IPS-20b (cell line): ENCODE measurements around the gene PNPLA5.
"Not testable (repeated sequence)": the region's sequence is repeated elsewhere in the genome, so short reads cannot be mapped to it uniquely, and the experiment has no call there.

Experiments used
- H3K27ac ChIP-seq: one replicate; pipeline ENCODE4 v1.5.1; 2013; ENCODE audit warnings: low read length
- H3K27me3 ChIP-seq: 2 replicates; pipeline ENCODE4 v1.6.1; 2013; ENCODE audit warnings: mild to moderate bottlenecking, low read length, inconsistent platforms; ENCODE audit not compliant: insufficient read depth
- H3K36me3 ChIP-seq: 2 replicates; pipeline ENCODE4 v1.6.1; 2013; ENCODE audit warnings: low read depth, mild to moderate bottlenecking, inconsistent platforms, low read length, moderate library complexity; ENCODE audit not compliant: insufficient read depth
- H3K4me1 ChIP-seq: 2 replicates; pipeline ENCODE4 v1.6.1; 2013; ENCODE audit warnings: mild to moderate bottlenecking, control low read depth, inconsistent platforms, low read length, moderate library complexity; ENCODE audit not compliant: insufficient read depth
- H3K4me3 ChIP-seq: 2 replicates; pipeline ENCODE4 v1.5.1; 2013; ENCODE audit warnings: mild to moderate bottlenecking, low read length, inconsistent platforms
- H3K9ac ChIP-seq: 2 replicates; pipeline ENCODE4 v1.6.1; 2013; ENCODE audit warnings: low read depth, mild to moderate bottlenecking, inconsistent platforms, low read length, moderate library complexity
- H3K9me3 ChIP-seq: 2 replicates; pipeline ENCODE4 v1.6.1; 2013; ENCODE audit warnings: mild to moderate bottlenecking, low read depth, low read length, inconsistent platforms; ENCODE audit not compliant: insufficient read depth

Gene PNPLA5

GRCh38 chr22:43922123-43922522 is 30.3 kb upstream of the PNPLA5 start:
- H3K27me3 ChIP-seq = no peaks in the 10 kb centered on the region
- H3K27ac ChIP-seq = no peak overlapping the region
- peaks cover 12% of the 10 kb centered on the region; the same call in 1 of the 2 replicates for H3K4me1 ChIP-seq
- H3K9me3 ChIP-seq = no peaks in the 10 kb centered on the region
- H3K36me3 ChIP-seq = peaks cover 10% of the 10 kb centered on the region
- no peak overlapping the region for H3K9ac ChIP-seq
- H3K4me3 ChIP-seq = no peak overlapping the region

- Histone ChIP-seq H3K27me3 (no peaks in the 10 kb centered on the region), H3K4me1 (peaks cover 12% of the 10 kb centered on the region; the same call in 1 of the 2 replicates), H3K27ac (no peak overlapping the region), H3K36me3 (peaks cover 2% of the 10 kb centered on the region), H3K9ac (no peak overlapping the region), H3K4me3 (no peak overlapping the region), H3K9me3 (no peaks in the 10 kb centered on the region)
Observed at GRCh38 chr22:43921370-43921769, 29.6 kb upstream of the PNPLA5 start.

GRCh38 chr22:43919106-43919973 is 27.5 kb upstream of the PNPLA5 start:
- Histone ChIP-seq H3K4me1 (peaks cover 6% of the 10 kb centered on the region; the same call in 1 of the 2 replicates), H3K9ac (no peak overlapping the region), H3K27me3 (no peaks in the 10 kb centered on the region), H3K9me3 (no peaks in the 10 kb centered on the region), H3K27ac (no peak overlapping the region), H3K4me3 (no peak overlapping the region), H3K36me3 (no peaks in the 10 kb centered on the region)

GRCh38 chr22:43917521-43917920 is 25.7 kb upstream of the PNPLA5 start:
- H3K9me3 ChIP-seq = no peaks in the 10 kb centered on the region
- no peaks in the 10 kb centered on the region for H3K4me1 ChIP-seq
- H3K9ac ChIP-seq = no peak overlapping the region
- no peaks in the 10 kb centered on the region for H3K36me3 ChIP-seq
- H3K27ac ChIP-seq = no peak overlapping the region
- no peaks in the 10 kb centered on the region for H3K27me3 ChIP-seq
- no peak overlapping the region for H3K4me3 ChIP-seq

- H3K27ac ChIP-seq = no peak overlapping the region
- H3K27me3 ChIP-seq = no peaks in the 10 kb centered on the region; the same call in 1 of the 2 replicates
- peaks cover 5% of the 10 kb centered on the region; the same call in 1 of the 2 replicates for H3K4me1 ChIP-seq
- no peaks in the 10 kb centered on the region for H3K9me3 ChIP-seq
- no peak overlapping the region for H3K9ac ChIP-seq
- H3K36me3 ChIP-seq = no peaks in the 10 kb centered on the region
- H3K4me3 ChIP-seq = no peak overlapping the region
Observed at GRCh38 chr22:43911351-43911750, 19.5 kb upstream of the PNPLA5 start.

- Histone ChIP-seq H3K4me1 (peaks cover 5% of the 10 kb centered on the region; the same call in 1 of the 2 replicates), H3K9me3 (no peaks in the 10 kb centered on the region), H3K9ac (no peak overlapping the region), H3K36me3 (no peaks in the 10 kb centered on the region), H3K27ac (no peak overlapping the region), H3K4me3 (no peak overlapping the region), H3K27me3 (no peaks in the 10 kb centered on the region; the same call in 1 of the 2 replicates)
Observed at GRCh38 chr22:43910178-43910695, 18.4 kb upstream of the PNPLA5 start.

GRCh38 chr22:43909708-43910107 is 17.9 kb upstream of the PNPLA5 start:
- Histone ChIP-seq H3K4me1 (peaks cover 5% of the 10 kb centered on the region; the same call in 1 of the 2 replicates), H3K9ac (no peak overlapping the region), H3K36me3 (no peaks in the 10 kb centered on the region), H3K9me3 (no peaks in the 10 kb centered on the region), H3K4me3 (no peak overlapping the region), H3K27ac (no peak overlapping the region), H3K27me3 (no peaks in the 10 kb centered on the region; the same call in 1 of the 2 replicates)

- Histone ChIP-seq H3K4me3 (no peak overlapping the region), H3K9ac (no peak overlapping the region), H3K36me3 (no peaks in the 10 kb centered on the region), H3K27me3 (no peaks in the 10 kb centered on the region; the same call in 1 of the 2 replicates), H3K27ac (no peak overlapping the region), H3K9me3 (no peaks in the 10 kb centered on the region), H3K4me1 (peaks cover 1% of the 10 kb centered on the region; the same call in 1 of the 2 replicates)
Observed at GRCh38 chr22:43905681-43906080, 13.9 kb upstream of the PNPLA5 start.

GRCh38 chr22:43904412-43904811 is 12.6 kb upstream of the PNPLA5 start:
- H3K9me3 ChIP-seq, H3K9ac ChIP-seq, H3K4me3 ChIP-seq, H3K27ac ChIP-seq, H3K36me3 ChIP-seq, H3K27me3 ChIP-seq, H3K4me1 ChIP-seq: not testable (repeated sequence)

GRCh38 chr22:43903033-43903432 is 11.2 kb upstream of the PNPLA5 start:
- not testable (repeated sequence) for H3K27ac ChIP-seq, H3K4me1 ChIP-seq, H3K9ac ChIP-seq, H3K9me3 ChIP-seq, H3K4me3 ChIP-seq, H3K27me3 ChIP-seq, H3K36me3 ChIP-seq

GRCh38 chr22:43901976-43902643 is 10.3 kb upstream of the PNPLA5 start:
- H3K27me3 ChIP-seq = no peaks in the 10 kb centered on the region; the same call in 1 of the 2 replicates
- no peak overlapping the region for H3K27ac ChIP-seq
- H3K9me3 ChIP-seq = no peaks in the 10 kb centered on the region

More at GRCh38 chr22:43901976-43902643, 10.3 kb upstream of the PNPLA5 start:
- H3K4me3 ChIP-seq = no peak overlapping the region
- no peaks in the 10 kb centered on the region for H3K36me3 ChIP-seq
- no peaks in the 10 kb centered on the region for H3K4me1 ChIP-seq
- no peak overlapping the region for H3K9ac ChIP-seq
